Measurements from ENCODE around the gene IL24. TPM values are rescaled to one million over a fixed set of nuclear protein-coding genes. Genes with fewer than 3 reads are reported as not detected.

Gene IL24
- total and polyA plus RNA-seq, 2 donors (not counting 1 experiment from before 2014, with no cell fraction given), result not detected

DNA sequence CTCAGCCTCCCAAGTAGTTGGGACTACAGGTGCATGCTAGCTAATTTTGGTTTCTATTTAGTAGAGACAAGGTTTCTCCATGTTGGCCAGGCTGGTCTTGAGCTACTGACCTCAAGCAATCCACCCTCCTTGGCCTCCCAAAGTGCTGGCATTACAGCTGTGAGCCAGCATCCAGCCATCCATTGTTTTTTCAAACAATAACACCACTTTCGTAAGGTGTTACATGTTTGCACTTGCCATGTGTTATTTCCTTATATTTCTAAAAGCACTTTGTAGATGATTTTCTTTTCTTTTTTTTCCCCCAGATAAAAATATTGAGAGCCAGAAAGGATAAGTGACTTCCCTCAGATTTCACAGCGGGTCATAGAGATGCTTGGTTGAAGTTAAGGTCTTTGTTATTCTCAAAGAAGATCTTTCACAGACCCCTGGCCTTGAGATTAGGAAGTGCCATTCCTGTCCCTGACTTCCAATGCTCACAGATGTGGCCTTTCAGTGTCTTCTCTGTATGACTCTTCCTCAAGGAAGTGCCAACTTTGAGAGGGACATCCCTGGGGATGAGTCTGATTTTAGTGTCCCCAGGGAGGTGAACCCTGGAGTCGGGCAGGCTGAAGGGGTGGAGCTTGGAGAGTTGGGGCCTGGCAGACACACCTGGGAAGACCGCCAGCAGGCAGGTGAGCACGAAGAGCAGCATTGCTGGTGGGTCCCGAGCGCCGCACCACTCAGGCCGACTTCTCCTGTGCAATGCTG is 42.8 kb downstream of the IL24 start:
- Histone ChIP-seq H3K36me3 (replicated peaks in 1 of 2; ENCODE audit: control extremely low read depth in 1 of 2, control insufficient read depth in 1 of 2, extremely low read depth in 1 of 2, insufficient read depth in 2 of 2, low read length in 1 of 2) (no peaks in the 10 kb centered on the region), H3K27me3 (replicated peaks in 1 of 4; ENCODE audit: control extremely low read depth in 1 of 4, control insufficient read depth in 3 of 4, insufficient read depth in 4 of 4, low read length in 3 of 4) (peaks cover 0 to 4% (median 0%) of the 10 kb centered on the region in 4 experiments), H3K4me3 (ENCODE audit: control extremely low read depth in 1 of 5, extremely low read depth in 1 of 5, insufficient read depth in 1 of 5, low read depth in 2 of 5, low read length in 4 of 5) (no peak overlapping the region), H3K4me2 (replicated peaks; ENCODE audit: low read depth, low read length, poor library complexity, severe bottlenecking) (no peak overlapping the region), H3K79me2 (ENCODE audit: control insufficient read depth, insufficient read depth, low read length) (no peaks in the 10 kb centered on the region), H3K9ac (ENCODE audit: low read length) (no peak overlapping the region), H3K27ac (ENCODE audit: low read length in 2 of 2) (no peak overlapping the region), H3K9me3 (ENCODE audit: control extremely low read depth in 1 of 3, control insufficient read depth in 2 of 3, insufficient read depth in 1 of 3, low read length in 2 of 3) (no peaks in the 10 kb centered on the region), H4K20me1 (ENCODE audit: control insufficient read depth, insufficient read depth, low read length, poor library complexity, severe bottlenecking) (no peaks in the 10 kb centered on the region), H3K4me1 (ENCODE audit: control insufficient read depth in 2 of 2, insufficient read depth in 2 of 2, low read length in 2 of 2) (no peaks in the 10 kb centered on the region), H2AFZ (ENCODE audit: insufficient read depth, low read depth, low read length, poor library complexity, severe bottlenecking) (no peak overlapping the region)
- intact Hi-C loops (cut with micrococcal nuclease), result no loop called here
- no peaks in the 10 kb centered on the region for H3K9me3 Mint-ChIP-seq (ENCODE audit: insufficient read depth)
- ATAC-seq (ENCODE audit: low read depth) (no peak), DNase-seq (no peak)
- H3K4me1 Mint-ChIP-seq, result no peaks in the 10 kb centered on the region
- H3K27ac Mint-ChIP-seq, result no peak overlapping the region
- 93% methylated on average over 7 of the region's 9 CpGs for WGBS (ENCODE audit: insufficient coverage)
- ChIA-PET POLR2A (no interaction called here), CTCF (interaction anchor here (0.7 to 4.0 kb wide), 5 partner anchors 8 to 205 kb away, joined by 3 to 20 read pairs (median 6); partner anchors contain the start of gene FCAMR)
- H3K4me3 Mint-ChIP-seq, result no peak overlapping the region
- H3K27me3 Mint-ChIP-seq, result peaks cover 3% of the 10 kb centered on the region
- TF ChIP-seq EZH2 (IDR thresholded peaks at IDR 0.05; ENCODE audit: borderline replicate concordance, insufficient read depth, low read depth, low read length, poor library complexity, severe bottlenecking) (no peak), CTCF (IDR thresholded peaks at IDR 0.05) (no peak)

DNA sequence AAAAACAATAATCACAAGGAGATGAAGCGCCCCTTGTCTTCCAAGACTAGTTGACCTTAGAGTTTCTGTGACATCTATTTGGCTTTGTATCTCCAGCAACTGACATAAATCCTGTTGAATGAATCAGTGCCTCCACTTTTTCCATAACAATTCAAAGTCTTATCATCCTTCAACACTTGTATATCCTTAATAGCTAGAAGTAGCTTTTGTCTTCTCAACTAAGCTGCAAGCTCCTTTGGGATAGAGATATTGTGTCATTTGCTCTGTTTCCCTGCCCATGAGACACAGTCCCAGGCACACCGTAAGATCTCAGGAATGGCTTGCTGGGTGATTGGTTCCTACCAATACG is 43.3 kb downstream of the IL24 start:
- H3K36me3 ChIP-seq (replicated peaks in 1 of 2; ENCODE audit: control extremely low read depth in 1 of 2, control insufficient read depth in 1 of 2, extremely low read depth in 1 of 2, insufficient read depth in 2 of 2, low read length in 1 of 2), result no peaks in the 10 kb centered on the region
- H3K9ac ChIP-seq (ENCODE audit: low read length), result no peak overlapping the region
- H3K79me2 ChIP-seq (ENCODE audit: control insufficient read depth, insufficient read depth, low read length), result no peaks in the 10 kb centered on the region
- no peak overlapping the region for H3K4me2 ChIP-seq (replicated peaks; ENCODE audit: low read depth, low read length, poor library complexity, severe bottlenecking)
- H3K27ac Mint-ChIP-seq, result no peak overlapping the region
- no peaks in the 10 kb centered on the region for H3K4me1 ChIP-seq (ENCODE audit: control insufficient read depth in 2 of 2, insufficient read depth in 2 of 2, low read length in 2 of 2)
- ATAC-seq (ENCODE audit: low read depth) (no peak), DNase-seq (no peak)
- peaks cover 0 to 4% (median 0%) of the 10 kb centered on the region in 4 experiments for H3K27me3 ChIP-seq (replicated peaks in 1 of 4; ENCODE audit: control extremely low read depth in 1 of 4, control insufficient read depth in 3 of 4, insufficient read depth in 4 of 4, low read length in 3 of 4)
- POLR2A ChIA-PET, result no interaction called here
- no peaks in the 10 kb centered on the region for H3K4me1 Mint-ChIP-seq
- H4K20me1 ChIP-seq (ENCODE audit: control insufficient read depth, insufficient read depth, low read length, poor library complexity, severe bottlenecking), result no peaks in the 10 kb centered on the region
- no peak overlapping the region for H3K27ac ChIP-seq (ENCODE audit: low read length in 2 of 2)
- no peak overlapping the region for H2AFZ ChIP-seq (ENCODE audit: insufficient read depth, low read depth, low read length, poor library complexity, severe bottlenecking)
- no peak overlapping the region for H3K4me3 ChIP-seq (ENCODE audit: control extremely low read depth in 1 of 5, extremely low read depth in 1 of 5, insufficient read depth in 1 of 5, low read depth in 2 of 5, low read length in 4 of 5)
- TF ChIP-seq CTCF (IDR thresholded peaks at IDR 0.05) (no peak), EZH2 (IDR thresholded peaks at IDR 0.05; ENCODE audit: borderline replicate concordance, insufficient read depth, low read depth, low read length, poor library complexity, severe bottlenecking) (no peak)
- H3K27me3 Mint-ChIP-seq, result peaks cover 3% of the 10 kb centered on the region
- CTCF ChIA-PET, result interaction anchor here (1.6 to 4.0 kb wide), 5 partner anchors 9 to 206 kb away, joined by 3 to 20 read pairs (median 6); partner anchors contain the start of gene FCAMR
- 100% methylated on average over 2 of the region's 3 CpGs for WGBS (ENCODE audit: insufficient coverage)
- H3K9me3 ChIP-seq (ENCODE audit: control extremely low read depth in 1 of 3, control insufficient read depth in 2 of 3, insufficient read depth in 1 of 3, low read length in 2 of 3), result no peaks in the 10 kb centered on the region
- no peak overlapping the region for H3K4me3 Mint-ChIP-seq
- H3K9me3 Mint-ChIP-seq (ENCODE audit: insufficient read depth), result no peaks in the 10 kb centered on the region
- intact Hi-C loops (cut with micrococcal nuclease), result no loop called here
